ENCODE results near the gene SMAD3.

DNA sequence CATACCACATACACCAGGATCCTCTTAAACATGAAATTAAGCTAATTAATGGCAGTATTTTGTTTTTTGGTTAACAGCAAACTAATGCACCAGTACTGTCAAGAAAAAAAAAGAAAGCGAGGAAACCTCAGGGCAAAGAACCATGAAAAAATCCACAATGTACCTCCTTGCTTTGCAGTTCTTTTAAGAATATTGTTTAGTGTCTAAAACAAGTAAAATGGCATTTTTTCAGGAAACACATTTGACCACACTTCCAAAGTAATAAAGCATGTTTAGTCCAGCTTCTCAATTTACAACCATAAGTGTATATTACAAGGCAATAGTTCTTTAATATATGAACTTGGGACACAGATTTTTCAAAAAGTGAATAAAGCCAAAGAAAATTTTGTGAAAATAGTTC is 162.4 kb downstream of the SMAD3 start:
- no peak for TF ChIP-seq CTCF (conservative IDR thresholded peaks at IDR 0.05; ENCODE audit: low read length)
- TF ChIP-seq EZH2phosphoT487 (IDR thresholded peaks at IDR 0.05; ENCODE audit: borderline replicate concordance, low read depth, low read length) = no peak
